HCT116 (cell line): ENCODE data around the gene CCL15.

Experiments
- REST ChIP-seq: IDR thresholded peaks from 2 replicates; pipeline ENCODE4 v1.6.1; 2012; ENCODE audit warnings: low read depth
- SIN3A ChIP-seq: IDR thresholded peaks from 2 replicates; pipeline ENCODE4 v1.6.1; 2012; ENCODE audit warnings: low read depth
- TF ChIP-seq, protein P1 (sequence below): IDR thresholded peaks from 2 replicates; pipeline ENCODE4 v1.6.1; 2012
- TF ChIP-seq, protein P2 (sequence below), 3 experiments: fragments of 200-600 bp in 1 of 3; sonication (generic) in 1 of 3; IDR thresholded peaks in 2 of 3; conservative IDR thresholded peaks in 1 of 3; 2 replicates each; pipeline ENCODE4 v1.5.1; 2012 to 2017; ENCODE audit warnings: low read depth in 2 of 3, low read length in 2 of 3, antibody characterized with exemption in 1 of 3, borderline replicate concordance in 1 of 3, control low read depth in 1 of 3, mild to moderate bottlenecking in 1 of 3, mixed read lengths in 1 of 3, mixed run types in 1 of 3, moderate library complexity in 1 of 3; ENCODE audit not compliant: insufficient read depth in 1 of 3

DNA sequence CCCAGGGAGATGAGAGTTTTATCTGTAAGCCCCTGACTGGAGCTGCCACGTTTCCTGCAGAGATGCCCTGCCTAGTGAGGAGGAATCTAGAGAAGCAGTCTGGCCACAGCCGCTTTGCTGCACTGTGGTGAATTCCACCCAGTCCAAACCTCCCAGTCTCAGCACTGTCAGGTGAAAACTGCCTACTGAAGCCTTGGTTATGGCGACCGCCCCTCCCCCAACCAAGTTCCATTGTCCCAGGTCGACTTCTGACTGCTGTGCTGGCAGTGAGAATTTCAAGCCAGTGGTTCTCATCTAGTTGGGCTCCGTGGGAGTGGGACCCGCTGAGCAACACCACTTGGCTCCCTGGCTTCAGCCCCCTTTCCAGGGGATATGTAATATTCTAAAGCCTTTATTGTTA lies 47.6 kb downstream of the CCL15 start:
- TF ChIP-seq SIN3A: no peak
- no peak for TF ChIP-seq REST
- TF ChIP-seq, protein P1, sequence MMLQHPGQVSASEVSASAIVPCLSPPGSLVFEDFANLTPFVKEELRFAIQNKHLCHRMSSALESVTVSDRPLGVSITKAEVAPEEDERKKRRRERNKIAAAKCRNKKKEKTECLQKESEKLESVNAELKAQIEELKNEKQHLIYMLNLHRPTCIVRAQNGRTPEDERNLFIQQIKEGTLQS: no peak
- TF ChIP-seq, protein P2, sequence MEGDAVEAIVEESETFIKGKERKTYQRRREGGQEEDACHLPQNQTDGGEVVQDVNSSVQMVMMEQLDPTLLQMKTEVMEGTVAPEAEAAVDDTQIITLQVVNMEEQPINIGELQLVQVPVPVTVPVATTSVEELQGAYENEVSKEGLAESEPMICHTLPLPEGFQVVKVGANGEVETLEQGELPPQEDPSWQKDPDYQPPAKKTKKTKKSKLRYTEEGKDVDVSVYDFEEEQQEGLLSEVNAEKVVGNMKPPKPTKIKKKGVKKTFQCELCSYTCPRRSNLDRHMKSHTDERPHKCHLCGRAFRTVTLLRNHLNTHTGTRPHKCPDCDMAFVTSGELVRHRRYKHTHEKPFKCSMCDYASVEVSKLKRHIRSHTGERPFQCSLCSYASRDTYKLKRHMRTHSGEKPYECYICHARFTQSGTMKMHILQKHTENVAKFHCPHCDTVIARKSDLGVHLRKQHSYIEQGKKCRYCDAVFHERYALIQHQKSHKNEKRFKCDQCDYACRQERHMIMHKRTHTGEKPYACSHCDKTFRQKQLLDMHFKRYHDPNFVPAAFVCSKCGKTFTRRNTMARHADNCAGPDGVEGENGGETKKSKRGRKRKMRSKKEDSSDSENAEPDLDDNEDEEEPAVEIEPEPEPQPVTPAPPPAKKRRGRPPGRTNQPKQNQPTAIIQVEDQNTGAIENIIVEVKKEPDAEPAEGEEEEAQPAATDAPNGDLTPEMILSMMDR (IDR thresholded peaks at IDR 0.05 in 2 of 3, conservative IDR thresholded peaks at IDR 0.05 in 1 of 3; ENCODE audit: borderline replicate concordance in 1 of 3, insufficient read depth in 1 of 3, low read depth in 2 of 3, low read length in 2 of 3): no peak
